AG08395 (cell line): ENCODE results near the gene DES.

Source experiments
- DNase-seq: peaks from one replicate; pipeline ENCODE4 v3.0.0; 2012; ENCODE audit warnings: mixed read lengths, low spot score

Gene DES

DNA sequence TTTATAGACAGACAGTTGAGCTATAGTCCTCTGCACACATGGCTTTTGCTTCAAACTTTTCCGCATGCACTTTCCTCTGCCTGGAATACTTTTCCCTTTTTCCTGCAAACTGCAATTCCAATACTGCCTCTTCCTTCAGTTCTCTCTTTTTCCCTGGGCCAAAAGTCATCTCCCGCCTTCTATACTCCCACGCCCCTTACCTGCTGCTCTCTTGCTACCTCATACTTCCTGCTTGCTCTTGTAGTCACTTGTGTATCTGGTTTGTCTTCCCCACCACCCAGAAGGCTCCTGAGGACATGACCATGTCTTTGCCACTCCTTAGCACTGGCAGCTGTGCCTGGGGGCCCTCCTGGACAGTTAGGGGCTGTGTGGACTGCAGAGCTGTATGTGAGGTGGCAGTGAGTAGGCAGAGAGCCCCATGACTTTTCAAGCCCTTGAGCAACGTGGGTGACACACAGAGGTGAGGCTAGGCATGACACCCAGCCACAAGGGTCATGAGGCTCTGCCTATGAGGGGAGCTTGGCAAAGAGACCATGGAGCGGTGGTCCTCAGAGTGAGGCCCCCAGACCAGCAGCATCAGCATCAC, 39.7 kb downstream of the DES start:
- DNase-seq = no peak

DNA sequence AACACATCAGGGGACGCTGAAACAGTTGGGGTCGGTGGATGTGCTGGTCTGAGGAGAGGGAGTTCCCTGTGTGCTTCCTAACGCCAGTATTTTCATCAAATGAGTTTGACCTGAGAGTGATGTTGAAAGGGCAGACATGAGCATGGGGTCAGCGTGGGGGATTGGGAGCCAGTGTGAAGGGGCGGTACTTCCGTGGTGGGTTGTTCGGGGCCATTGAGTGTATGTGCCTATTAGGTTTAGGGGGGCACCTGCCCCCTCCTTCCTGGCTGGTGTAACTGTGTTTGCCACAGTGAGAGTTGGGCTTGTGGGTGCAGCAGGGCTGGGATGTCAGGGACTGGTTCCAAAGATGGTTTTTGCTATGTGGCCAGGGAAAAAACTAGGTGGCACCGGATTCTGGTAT, 40.8 kb downstream of the DES start:
- no peak for DNase-seq

DNA sequence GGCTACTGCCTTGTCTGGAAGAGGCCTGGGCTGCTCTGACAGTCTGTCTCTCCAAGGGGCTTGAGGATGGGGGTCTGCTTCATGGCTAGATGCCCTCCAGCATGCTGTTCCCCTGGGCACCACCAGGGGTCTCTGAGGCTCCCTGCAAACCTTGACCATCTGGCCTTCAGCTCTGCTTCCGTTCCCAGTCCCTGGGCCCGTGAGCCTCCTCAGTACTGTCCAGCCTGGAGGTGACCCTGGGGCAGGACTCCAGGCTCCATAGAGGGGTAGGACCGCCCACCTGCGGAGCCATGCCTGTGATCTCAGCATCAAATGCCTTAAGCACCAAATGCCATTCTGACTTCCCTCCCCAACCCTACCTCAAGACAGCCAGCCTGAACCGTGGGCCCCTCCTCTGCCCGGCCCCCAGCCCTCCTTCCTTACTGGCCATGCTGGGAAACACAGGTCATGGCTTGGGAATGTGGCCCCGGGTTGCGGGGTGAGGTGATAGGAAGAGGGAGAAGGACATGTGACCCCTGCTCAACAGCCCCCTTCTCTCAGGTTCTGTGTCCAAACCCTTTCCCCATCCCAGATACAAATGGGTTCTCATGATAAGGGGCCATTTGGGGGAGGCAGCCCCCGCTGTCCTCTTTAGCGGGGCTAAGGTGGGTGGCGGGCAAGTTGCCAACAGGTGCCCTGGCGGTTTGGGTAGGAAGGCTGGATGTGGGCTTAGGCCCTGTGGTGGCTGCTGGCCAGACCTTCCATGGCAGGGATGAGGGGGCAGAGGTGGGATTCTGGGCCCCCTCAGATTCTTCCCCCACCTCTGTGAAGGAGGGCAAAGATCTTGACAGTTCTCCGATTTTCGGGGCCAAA, 41.5 kb downstream of the DES start:
- peak; percentile 85 for DNase-seq

DNA sequence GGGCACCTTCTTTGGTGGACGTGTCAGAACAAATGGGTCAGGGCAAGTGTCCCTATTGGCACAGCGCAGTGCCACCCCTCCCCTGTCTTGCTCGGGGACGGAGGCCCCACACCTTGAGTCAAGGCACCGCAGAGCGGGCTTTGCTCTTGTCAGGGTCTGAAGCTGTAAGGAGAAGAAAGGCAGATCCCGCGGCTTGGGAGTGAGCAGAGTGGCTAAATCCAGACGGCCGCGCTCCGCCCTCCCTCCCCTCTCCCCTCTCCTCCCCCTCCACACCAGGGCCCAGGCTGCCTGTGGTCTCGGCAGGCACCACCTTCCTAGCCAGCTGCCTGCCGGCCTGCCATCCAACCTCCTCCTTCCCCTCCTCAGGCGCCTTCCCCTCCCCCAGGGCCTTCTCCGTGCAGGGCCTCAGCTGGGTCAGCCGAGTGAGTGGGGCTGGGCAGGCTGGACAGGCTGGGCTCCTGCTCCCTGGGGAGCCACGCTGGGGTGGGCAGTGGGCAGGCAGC, 42.3 kb downstream of the DES start:
- no peak for DNase-seq

DNA sequence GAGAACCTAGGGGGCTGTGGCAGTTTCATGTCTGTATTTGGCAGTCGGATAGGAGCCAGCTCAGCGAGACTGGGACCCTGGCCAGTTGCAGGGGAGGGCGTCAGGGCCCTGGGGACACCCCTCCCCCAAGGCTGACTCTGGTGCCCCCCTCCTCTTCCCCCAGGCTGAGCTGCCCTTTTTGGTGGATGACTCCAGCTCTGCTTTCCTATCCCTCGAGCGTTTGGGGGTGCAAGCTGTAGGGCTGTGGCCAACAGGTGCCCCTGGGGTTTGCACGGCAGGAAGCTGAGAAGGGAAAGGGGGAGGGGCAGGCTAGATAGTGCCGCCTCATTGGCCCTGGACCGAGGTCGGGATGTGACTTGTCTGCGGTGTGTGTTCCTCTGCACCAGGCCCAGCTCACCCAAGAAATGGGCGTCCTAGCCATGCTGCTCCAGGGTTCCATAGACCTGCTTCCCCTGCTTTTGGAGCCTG, 42.9 kb downstream of the DES start:
- DNase-seq = no peak

DNA sequence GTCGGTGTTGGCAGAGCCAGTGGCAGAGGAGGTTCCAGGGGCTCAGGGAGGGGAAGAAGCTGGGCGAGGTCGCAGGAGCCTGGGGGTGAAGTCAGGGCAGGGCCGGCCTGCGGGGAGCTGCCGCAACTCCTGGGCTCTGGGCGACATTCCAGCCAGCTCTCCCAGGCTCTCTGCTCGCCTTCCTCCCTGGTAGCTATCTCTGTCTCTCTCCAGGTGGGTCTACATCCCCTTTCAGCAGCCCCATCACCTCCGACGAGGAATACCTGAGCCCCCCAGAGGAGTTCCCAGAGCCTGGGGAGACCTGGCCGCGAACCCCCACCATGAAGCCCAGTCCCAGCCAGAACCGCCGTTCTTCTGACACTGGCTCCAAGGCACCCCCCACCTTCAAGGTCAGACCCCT, 43.5 kb downstream of the DES start:
- no peak for DNase-seq

DNA sequence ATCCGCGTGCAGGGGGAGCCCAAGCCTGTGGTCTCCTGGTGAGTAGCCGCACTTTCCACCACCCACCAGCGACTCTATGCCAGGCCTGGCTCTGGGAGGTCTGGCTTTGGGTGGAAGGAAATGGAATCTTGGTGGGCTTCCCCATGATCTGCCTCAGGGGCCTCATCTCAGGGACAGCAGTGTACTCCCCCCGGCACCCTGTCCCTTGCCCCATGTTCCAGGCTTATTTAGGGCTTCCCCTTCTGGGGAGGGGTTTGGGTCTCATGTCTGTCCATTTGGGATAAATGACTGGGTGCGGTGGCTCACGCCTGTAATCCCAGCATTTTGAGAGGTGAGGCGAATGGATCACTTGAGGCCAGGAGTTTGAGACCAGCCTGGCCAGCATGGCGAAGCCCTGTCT, 44.2 kb downstream of the DES start:
- no peak for DNase-seq

DNA sequence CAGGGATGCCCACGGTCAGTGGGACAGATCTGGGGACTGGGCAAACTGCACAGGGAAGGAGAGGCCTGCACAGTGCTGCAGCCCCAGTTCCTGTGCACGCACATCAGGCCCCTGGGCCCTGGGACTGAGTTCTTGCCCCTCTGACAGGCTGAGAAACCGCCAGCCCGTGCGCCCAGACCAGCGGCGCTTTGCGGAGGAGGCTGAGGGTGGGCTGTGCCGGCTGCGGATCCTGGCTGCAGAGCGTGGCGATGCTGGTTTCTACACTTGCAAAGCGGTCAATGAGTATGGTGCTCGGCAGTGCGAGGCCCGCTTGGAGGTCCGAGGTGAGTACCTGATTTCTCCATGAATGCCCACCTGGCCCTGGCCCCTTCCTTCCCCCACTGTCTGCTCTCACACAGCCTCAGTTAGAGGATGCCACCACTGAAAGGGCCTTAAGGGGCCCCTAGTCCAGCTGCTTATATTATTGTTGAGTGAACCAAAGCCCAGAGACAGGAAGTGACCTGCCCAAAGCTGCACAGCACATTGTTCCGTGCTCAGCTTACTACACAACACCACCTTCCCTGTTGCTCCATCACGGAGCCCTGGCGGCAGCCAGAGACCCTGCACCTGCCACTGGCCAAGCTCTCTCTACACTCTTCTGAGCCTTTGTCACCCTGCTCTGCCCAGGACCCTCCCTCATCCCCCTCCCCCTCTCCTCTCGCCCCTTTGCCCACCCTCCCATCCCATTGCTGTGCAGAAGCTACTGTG, 46.3 kb downstream of the DES start:
- no peak for DNase-seq

DNA sequence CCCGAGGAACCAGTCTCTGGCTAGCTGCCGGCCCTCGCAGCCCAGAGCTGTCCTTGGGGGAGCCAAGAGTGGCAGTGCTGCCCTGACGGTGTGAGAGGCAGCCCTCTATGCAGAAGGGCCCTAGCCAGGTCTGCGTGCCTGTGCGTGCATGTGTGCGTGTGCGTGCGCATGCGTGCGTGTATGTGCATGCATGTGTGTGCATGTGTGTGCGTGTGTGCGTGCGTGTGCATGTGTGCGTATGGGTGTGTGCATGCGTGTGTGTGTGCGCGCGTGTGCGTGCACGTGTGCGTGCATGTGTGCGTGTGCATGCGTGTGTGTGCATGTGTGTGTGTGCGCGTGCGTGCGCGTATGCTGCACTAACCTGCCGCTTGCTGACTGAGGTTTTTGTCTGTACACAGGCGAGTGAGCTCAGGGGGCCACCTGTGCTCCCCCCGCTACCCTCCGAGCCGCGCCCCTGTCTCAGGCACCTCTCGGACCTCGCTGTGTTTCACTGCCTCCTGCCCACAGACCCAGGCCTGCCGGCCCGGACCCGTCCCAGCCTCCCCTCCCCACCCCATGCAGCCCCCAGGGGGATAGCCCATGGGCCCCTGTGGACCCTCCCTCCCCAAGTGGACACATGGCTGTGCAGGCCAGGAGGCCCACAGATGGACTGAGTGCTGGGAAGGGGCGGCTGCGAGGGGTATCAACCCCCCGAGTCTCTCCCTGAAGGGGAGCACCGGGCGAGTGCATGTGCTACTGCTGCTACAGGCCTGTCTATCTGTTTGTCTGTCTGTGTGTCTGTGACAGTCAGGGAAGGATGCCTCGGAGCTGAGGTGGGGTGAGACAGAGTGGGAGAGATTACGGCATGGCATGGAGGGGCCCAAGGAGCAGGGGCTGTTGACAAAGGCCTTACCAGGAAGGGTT, 47.7 kb downstream of the DES start:
- no peak for DNase-seq

DNA sequence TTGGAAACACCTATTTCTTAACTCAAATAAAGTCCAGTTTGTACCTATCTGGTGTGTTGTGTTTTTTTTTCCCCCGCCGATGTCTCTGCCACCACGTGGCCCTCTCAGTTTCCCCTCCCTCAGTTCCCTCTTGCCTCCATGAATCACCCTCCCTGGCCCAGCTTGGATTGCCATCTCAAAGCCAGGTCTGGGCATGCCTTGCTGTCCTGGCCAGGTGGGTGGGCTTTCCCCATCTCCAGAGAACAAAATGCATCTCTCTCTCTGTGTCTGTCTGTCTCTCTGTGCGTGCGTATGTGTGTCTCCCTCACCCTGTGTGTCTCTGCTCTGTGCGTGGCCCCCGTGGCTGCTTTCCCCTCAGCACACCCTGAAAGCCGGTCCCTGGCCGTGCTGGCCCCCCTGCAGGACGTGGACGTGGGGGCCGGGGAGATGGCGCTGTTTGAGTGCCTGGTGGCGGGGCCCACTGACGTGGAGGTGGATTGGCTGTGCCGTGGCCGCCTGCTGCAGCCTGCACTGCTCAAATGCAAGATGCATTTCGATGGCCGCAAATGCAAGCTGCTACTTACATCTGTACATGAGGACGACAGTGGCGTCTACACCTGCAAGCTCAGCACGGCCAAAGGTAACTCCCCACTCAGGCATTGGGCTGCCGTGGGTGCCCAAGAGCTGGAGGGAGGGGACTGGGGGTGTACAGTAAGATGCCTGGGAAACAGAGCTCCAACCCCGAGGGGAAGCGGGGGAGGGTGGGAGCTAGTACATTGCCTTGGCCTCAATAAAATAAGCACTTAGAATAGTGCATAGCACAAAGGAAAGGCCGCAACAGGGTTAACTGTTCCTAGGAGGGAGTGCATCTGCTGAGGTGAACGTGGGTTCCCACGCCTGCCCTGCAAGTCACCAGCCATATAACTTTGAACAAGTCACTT, 48.9 kb downstream of the DES start:
- DNase-seq = no peak

DNA sequence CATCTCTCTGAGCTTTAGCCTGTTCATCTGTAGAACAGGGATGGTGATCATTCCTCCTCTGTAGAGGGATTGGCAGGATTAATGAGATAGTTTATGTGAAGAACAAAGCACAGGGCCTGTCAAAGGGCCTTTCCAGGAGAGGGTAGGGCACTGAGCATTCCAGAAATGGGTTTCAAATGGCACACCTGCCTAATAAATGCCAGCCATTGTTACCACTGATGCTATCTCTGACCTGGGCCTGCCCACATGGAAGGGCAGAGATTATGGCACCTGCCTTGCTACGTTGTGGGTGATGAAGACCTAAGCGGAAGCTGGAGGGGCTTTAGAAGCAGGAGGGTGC, 49.5 kb downstream of the DES start:
- DNase-seq = no peak

DNA sequence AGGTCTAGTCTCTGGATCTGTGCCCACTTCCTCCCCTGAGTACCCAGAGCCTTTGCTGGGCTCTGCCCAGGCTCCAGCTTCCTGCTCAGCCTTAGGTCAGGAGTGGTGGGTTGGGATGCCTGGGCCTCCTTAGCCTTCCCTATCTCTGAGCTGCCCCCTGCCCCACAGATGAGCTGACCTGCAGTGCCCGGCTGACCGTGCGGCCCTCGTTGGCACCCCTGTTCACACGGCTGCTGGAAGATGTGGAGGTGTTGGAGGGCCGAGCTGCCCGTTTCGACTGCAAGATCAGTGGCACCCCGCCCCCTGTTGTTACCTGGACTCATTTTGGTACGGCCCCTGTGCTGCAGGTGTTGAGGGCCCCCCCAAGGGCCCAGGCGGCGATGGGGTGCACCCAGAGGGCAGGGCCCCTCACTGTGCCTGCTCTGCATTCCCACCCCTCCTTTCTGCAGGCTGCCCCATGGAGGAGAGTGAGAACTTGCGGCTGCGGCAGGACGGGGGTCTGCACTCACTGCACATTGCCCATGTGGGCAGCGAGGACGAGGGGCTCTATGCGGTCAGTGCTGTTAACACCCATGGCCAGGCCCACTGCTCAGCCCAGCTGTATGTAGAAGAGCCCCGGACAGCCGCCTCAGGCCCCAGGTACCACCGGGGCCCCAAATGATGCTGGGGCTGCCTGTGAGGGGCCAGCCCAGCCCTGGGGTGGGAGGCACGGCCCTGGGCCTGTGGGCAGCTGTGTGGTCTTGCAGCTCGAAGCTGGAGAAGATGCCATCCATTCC, 50.4 kb downstream of the DES start:
- DNase-seq = no peak

DNA sequence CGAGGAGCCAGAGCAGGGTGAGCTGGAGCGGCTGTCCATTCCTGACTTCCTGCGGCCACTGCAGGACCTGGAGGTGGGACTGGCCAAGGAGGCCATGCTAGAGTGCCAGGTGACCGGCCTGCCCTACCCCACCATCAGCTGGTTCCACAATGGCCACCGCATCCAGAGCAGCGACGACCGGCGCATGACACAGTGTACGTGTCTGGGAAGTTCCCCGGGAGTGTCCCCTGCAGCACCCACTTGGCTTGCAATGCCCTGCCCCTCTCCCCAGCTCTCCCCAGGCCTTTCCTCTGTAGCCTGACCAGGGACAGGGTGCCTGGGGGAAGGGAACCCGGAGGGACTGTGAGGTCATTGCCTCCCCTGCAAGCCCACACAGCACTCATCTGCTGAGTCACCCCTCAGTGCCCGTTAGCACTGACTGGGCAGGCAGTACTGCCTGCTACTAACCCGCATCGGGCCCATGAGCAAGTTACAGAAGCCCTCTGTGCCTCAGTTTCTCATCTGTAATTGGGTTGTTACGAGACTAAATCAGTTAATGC, 51.1 kb downstream of the DES start:
- DNase-seq = peak; percentile 91

DNA sequence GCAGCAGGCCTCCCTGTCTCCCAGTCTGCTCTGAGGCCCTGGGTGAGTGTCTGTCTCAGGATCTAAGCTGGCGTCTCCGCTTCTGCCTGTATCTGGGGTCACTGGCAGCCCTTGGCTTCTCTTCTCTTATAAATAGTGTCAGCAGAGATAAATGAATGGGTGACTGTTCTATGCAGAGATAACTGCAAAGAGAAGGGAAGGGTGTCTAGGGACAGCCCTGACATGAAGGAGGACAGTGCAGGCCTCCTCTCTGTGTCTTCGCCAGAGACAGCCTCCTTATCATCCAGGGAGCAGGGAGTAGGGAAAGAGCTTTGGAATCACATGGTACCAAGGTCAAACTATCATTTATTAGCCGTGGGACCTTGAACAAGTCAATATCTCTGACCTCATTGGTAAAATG, 52.3 kb downstream of the DES start:
- DNase-seq = no peak

DNA sequence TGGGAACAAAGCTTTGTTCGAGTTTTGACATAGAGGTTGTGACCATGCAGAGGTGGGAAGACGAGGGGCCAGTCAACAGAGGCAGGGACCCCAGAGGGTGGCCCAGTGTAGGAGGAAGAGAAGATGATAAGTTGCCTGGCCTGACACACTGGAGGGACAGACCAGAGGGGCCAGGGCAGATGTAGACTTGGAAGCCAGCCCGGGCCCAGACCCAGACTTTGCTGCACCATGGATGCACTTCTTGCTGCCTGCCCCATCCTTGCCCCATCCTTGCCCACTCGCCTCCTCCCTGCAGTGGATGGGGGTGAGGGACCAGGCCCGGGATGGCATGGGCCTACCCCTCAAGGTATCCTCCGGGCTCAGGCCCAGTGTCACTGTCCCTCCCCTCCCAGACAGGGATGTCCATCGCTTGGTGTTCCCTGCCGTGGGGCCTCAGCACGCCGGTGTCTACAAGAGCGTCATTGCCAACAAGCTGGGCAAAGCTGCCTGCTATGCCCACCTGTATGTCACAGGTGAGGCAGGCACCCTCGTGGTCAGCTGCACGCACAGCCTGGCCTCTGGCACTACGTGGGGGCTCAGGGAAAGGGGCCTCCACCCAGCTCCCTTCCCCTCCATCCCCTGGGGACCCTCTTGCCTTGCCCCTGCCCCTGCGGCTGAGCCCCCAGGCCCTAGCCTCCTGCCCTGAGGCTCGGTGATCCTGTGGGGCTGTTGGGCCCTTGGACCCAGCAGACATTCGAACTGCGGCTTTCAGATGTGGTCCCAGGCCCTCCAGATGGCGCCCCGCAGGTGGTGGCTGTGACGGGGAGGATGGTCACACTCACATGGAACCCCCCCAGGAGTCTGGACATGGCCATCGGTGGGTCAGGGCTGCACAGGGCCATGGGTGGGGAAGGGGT, 53.5 kb downstream of the DES start:
- DNase-seq = no peak

DNA sequence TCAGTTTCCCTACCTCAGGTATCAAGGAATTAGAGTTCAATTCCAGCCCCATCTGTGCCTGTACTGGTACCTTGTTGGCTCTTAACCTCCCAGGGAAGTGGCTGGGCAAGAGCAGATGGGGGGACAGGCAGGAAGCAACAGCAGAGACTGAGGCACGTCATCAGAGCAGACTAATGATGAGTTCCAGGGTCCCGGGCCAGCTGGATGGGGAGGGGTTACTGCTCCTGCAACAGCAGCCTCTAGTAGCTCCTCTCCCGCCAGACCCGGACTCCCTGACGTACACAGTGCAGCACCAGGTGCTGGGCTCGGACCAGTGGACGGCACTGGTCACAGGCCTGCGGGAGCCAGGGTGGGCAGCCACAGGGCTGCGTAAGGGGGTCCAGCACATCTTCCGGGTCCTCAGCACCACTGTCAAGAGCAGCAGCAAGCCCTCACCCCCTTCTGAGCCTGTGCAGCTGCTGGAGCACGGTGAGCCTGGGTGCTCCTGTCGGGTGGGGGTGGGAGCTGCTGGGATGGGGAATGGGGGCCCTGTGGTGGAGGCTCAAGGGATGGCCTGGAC, 54.5 kb downstream of the DES start:
- DNase-seq = no peak

DNA sequence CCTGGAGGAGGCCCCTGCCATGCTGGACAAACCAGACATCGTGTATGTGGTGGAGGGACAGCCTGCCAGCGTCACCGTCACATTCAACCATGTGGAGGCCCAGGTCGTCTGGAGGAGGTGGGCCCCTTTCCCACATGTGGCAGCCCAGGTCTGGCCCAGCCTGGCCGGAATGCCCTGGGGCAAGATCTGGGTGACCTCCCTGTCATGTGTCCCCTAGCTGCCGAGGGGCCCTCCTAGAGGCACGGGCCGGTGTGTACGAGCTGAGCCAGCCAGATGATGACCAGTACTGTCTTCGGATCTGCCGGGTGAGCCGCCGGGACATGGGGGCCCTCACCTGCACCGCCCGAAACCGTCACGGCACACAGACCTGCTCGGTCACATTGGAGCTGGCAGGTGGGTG, 55.3 kb downstream of the DES start:
- no peak for DNase-seq

DNA sequence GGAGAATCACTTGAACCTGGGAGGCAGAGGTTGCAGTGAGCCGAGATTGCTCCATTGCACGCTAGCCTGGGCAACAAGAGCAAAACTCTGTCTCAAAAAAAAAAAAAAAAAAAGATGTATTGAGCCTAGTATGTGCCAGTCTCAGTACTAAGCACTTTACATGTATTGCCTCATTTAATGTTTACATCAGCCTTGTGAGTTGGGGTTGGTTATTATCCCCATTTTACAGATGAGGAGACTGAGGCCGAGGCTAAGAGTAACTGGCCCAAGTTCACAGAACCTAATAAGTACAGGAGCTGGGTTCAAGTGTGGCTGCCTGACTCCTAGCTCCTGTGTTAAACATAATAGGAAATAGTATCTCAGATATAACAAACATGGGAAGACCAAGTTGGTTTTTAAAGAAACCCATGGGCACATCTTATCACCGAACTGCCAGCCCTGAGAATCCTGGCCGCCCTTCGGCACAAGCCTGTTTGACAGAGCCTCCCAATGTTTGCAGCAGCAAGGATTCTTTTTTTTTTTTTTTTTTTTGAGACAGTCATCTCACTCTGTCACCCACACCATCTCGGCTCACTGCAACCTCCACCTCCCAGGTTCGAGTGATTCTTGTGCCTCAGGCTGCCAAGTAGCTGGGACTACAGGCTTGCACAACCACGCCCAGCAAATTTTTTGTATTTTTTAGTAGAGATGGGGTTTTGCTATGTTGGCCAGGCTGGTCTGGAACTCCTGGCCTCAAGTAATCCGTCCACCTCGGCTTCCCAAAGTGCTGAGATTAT, 56.3 kb downstream of the DES start:
- DNase-seq = no peak
